K562 (cell line): ENCODE measurements around the gene LPAR5. TPM values are rescaled to one million over a fixed set of nuclear protein-coding genes. Genes with fewer than 3 reads are reported as not detected.

Experiments
- ATAC-seq: fragments of 200-7000 bp; cut with Tn5 transposase; 3 replicates; pipeline ENCODE4 v1.9.1; 2020; ENCODE audit warnings: moderate library complexity
- BruUV-seq: library from RNA; stranded (reverse); fragments of 400-500 nt; replicated peaks from 2 replicates; lab custom pipeline; 2021; lab: Mats Ljungman, UMichigan
- CTCF ChIA-PET: fragments of 300-600 bp; formaldehyde crosslinking; extraction: SDS; loops from one replicate; lab custom pipeline; 2021; ENCODE audit warnings: low intra/inter-chr PET ratio; lab: Yijun Ruan, JAX
- POLR2A ChIA-PET: fragments of 300-600, 350-650 bp; sonication (Branson Sonifier 250); formaldehyde crosslinking; extraction: SDS; loops from one replicate; lab custom pipeline; 2021; ENCODE audit warnings: antibody characterized with exemption, inconsistent platforms; lab: Yijun Ruan, JAX
- DNase-seq, 4 experiments: peaks; one replicate each; pipeline versions ENCODE4 v3.0.0 to v3.0.0-alpha.2; 2011 to 2018; ENCODE audit warnings: low spot score in 3 of 4, mixed read lengths in 3 of 4; ENCODE audit errors: extremely low read depth in 1 of 4
- FAIRE-seq: peaks from 2 replicates; lab custom pipeline; 2011; peaks lifted over from hg19 to GRCh38; lab: Jason Lieb, UNC
- H2AFZ ChIP-seq: 2 replicates; pipeline ENCODE4 v1.6.0; 2011; ENCODE audit warnings: low read depth, low read length, control low read depth, inconsistent platforms
- H3K27ac ChIP-seq: fragments of 200-600 bp; 3 replicates; pipeline ENCODE4 v1.8.0; 2011; ENCODE audit warnings: low read depth, mild to moderate bottlenecking, control low read depth, inconsistent platforms, low read length, moderate library complexity, mixed read lengths; ENCODE audit errors: extremely low read depth
- H3K27me3 ChIP-seq, 2 experiments: fragments of 300-600 bp in 1 of 2; 2 replicates in 1 of 2; 3 replicates in 1 of 2; pipeline versions ENCODE4 v1.6.0 to v1.8.0; 2011; ENCODE audit warnings: inconsistent platforms in 2 of 2, low read length in 2 of 2, mild to moderate bottlenecking in 1 of 2, mixed read lengths in 1 of 2, moderate library complexity in 1 of 2; ENCODE audit not compliant: control insufficient read depth in 2 of 2, insufficient read depth in 2 of 2
- H3K36me3 ChIP-seq: fragments of 300-600 bp; 3 replicates; pipeline ENCODE4 v1.8.0; 2011; ENCODE audit warnings: mild to moderate bottlenecking, low read length, inconsistent platforms; ENCODE audit not compliant: control insufficient read depth, insufficient read depth
- H3K4me1 ChIP-seq, 2 experiments: fragments of 200-600 bp in 1 of 2; replicated peaks in 1 of 2; 2 replicates in 1 of 2; 3 replicates in 1 of 2; pipeline versions ENCODE4 v1.5.1 to v1.8.0; 2011; ENCODE audit warnings: inconsistent platforms in 2 of 2, low read length in 2 of 2, mild to moderate bottlenecking in 1 of 2, mixed read lengths in 1 of 2, moderate library complexity in 1 of 2; ENCODE audit not compliant: control insufficient read depth in 2 of 2, insufficient read depth in 2 of 2
- H3K4me2 ChIP-seq: 2 replicates; pipeline ENCODE4 v1.6.1; 2011; ENCODE audit warnings: low read length, control low read depth, inconsistent platforms, mixed read lengths; ENCODE audit not compliant: insufficient read depth
- H3K4me3 ChIP-seq: fragments of 200-600 bp; sonication (generic), shearing (Covaris generic); 2 replicates; pipeline ENCODE4 v1.5.1; 2016; ENCODE audit warnings: control low read depth, inconsistent platforms
- H3K79me2 ChIP-seq: fragments of 200-600 bp; 3 replicates; pipeline ENCODE4 v1.8.0; 2011; ENCODE audit warnings: low read length, inconsistent platforms; ENCODE audit not compliant: control insufficient read depth, insufficient read depth
- H3K9ac ChIP-seq, 2 experiments: 2 replicates each; pipeline versions ENCODE4 v1.6.0 to v1.6.1; 2011; ENCODE audit warnings: low read depth in 2 of 2, low read length in 2 of 2, control low read depth in 1 of 2, inconsistent platforms in 1 of 2, mild to moderate bottlenecking in 1 of 2, mixed read lengths in 1 of 2; ENCODE audit not compliant: insufficient read depth in 1 of 2
- H3K9me1 ChIP-seq: one replicate; pipeline ENCODE4 v1.6.0; 2011; ENCODE audit warnings: inconsistent platforms, mild to moderate bottlenecking, low read length, moderate library complexity; ENCODE audit not compliant: control insufficient read depth, insufficient read depth
- H3K9me3 ChIP-seq: replicated peaks from 2 replicates; pipeline ENCODE4 v1.5.1; 2011; ENCODE audit warnings: low read depth, low read length, inconsistent platforms; ENCODE audit not compliant: control insufficient read depth, insufficient read depth
- H4K20me1 ChIP-seq: replicated peaks from 2 replicates; pipeline ENCODE4 v1.6.1; 2011; ENCODE audit warnings: low read length, inconsistent platforms, mixed read lengths; ENCODE audit not compliant: control insufficient read depth, insufficient read depth
- ILK ChIP-seq: fragments of 450-650 bp; IDR thresholded peaks from 2 replicates; pipeline ENCODE4 v1.6.1; 2016; ENCODE audit warnings: missing genetic modification characterization, low read depth, mild to moderate bottlenecking, missing compliant biosample characterization, moderate library complexity, borderline replicate concordance
- PHF21A ChIP-seq: fragments of 450-650 bp; IDR thresholded peaks from 2 replicates; pipeline ENCODE4 v1.6.1; 2017; ENCODE audit warnings: low read depth, borderline replicate concordance
- POLR2A ChIP-seq: fragments of 450-650 bp; conservative IDR thresholded peaks from 2 replicates; pipeline ENCODE4 v1.6.1; 2016
- POLR2B ChIP-seq: fragments of 450-650 bp; IDR thresholded peaks from 2 replicates; pipeline ENCODE4 v1.6.1; 2018; ENCODE audit warnings: low read depth; ENCODE audit not compliant: partially characterized antibody
- SUPT5H ChIP-seq: fragments of 450-650 bp; IDR thresholded peaks from 2 replicates; pipeline ENCODE4 v1.6.1; 2016
- ZNF384 ChIP-seq: IDR thresholded peaks from 2 replicates; pipeline ENCODE4 v1.6.1; 2012; ENCODE audit warnings: low read depth, low read length, improper control_type of control experiment
- WGBS: fragments of 100-300 bp; shearing (Covaris generic); methylation state at CpG from one replicate; pipeline ENCODE4 v1.1.6; 2016; ENCODE audit warnings: low coverage, mixed read lengths; ENCODE audit not compliant: insufficient coverage; ENCODE audit errors: missing lambda C conversion rate; 5-methylcytosine and 5-hydroxymethylcytosine counted together
- in situ Hi-C: fragments of 300-500 bp; cut with MboI; formaldehyde crosslinking; loops from 4 replicates; pipeline ENCODE4 v1.15.0; 2018; ENCODE audit warnings: inconsistent platforms, mixed read lengths
- intact Hi-C: fragments of 100-400 bp; cut with micrococcal nuclease; formaldehyde crosslinking; loops from 2 replicates; pipeline ENCODE4 v1.14.2; 2022
- polyA plus RNA-seq, 8 experiments: library from polyadenylated mRNA; depleted of rRNA in 4 of 8; stranded (reverse) in 5 of 8; unstranded in 3 of 8; fragments of >200 nt; fragmentation: Nextera tagmentation in 2 of 8; fragmentation: Illumina TruSeq in 1 of 8; extraction: Ambion mirVana in 2 of 8; extraction: Trizol in 1 of 8; gene quantifications; 2 replicates each; pipeline versions ENCODE4 v1.2.1 to v1.2.3, GENCODE V29; 2011 to 2014; ENCODE audit warnings: inconsistent platforms in 1 of 8, missing spikeins in 1 of 8
- total RNA-seq, 7 experiments: library from RNA; depleted of rRNA in 6 of 7; stranded (reverse); fragments of >200 nt in 6 of 7; fragmentation: Illumina TruSeq in 2 of 7; extraction: Trizol in 2 of 7; gene quantifications; 2 replicates each; pipeline versions ENCODE4 v1.2.1 to v1.2.3, GENCODE V29; 2011 to 2021; ENCODE audit warnings: low replicate concordance in 1 of 7
- TF ChIP-seq, protein P1 (sequence below), 3 experiments: IDR thresholded peaks in 2 of 3; conservative IDR thresholded peaks in 1 of 3; 2 replicates each; pipeline ENCODE4 v1.5.1; 2011 to 2012; ENCODE audit warnings: low read length in 3 of 3, mild to moderate bottlenecking in 3 of 3, control low read depth in 2 of 3, improper control_type of control experiment in 1 of 3, inconsistent platforms in 1 of 3, low read depth in 1 of 3, mixed read lengths in 1 of 3, moderate library complexity in 1 of 3; ENCODE audit not compliant: insufficient read depth in 2 of 3

The LPAR5 gene
- total and polyA plus RNA-seq, 9 of the 15 experiments (the other 6 are each of a cell fraction or from before 2014, with no cell fraction given) = 1.3 to 11.7 (median 3.6) TPM

DNA sequence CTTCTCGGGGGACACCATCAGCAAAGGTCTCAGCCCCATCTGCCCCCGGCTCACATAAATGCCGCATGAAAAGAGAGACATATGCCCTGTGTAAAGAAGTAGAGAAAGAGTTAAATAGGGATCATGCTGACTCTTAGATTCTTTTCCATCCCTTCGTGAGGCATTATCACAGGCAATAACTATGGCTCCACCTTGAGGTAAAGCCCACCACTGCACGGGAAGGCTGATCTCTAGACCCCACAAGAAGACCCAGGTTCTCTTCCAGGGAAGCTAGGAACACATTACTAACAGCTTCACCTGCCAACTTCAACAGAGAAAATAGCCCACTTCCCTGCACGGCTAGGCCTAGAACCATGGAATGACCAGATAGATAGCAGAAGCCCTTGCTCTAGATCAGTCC, 53.6 kb downstream of the LPAR5 start:
- POLR2A ChIA-PET = interaction anchor here (0.6 kb wide), 1 partner anchor 26 kb away, joined by 3 read pairs; the partner anchor contains the start of gene IFFO1
- TF ChIP-seq, protein P1, sequence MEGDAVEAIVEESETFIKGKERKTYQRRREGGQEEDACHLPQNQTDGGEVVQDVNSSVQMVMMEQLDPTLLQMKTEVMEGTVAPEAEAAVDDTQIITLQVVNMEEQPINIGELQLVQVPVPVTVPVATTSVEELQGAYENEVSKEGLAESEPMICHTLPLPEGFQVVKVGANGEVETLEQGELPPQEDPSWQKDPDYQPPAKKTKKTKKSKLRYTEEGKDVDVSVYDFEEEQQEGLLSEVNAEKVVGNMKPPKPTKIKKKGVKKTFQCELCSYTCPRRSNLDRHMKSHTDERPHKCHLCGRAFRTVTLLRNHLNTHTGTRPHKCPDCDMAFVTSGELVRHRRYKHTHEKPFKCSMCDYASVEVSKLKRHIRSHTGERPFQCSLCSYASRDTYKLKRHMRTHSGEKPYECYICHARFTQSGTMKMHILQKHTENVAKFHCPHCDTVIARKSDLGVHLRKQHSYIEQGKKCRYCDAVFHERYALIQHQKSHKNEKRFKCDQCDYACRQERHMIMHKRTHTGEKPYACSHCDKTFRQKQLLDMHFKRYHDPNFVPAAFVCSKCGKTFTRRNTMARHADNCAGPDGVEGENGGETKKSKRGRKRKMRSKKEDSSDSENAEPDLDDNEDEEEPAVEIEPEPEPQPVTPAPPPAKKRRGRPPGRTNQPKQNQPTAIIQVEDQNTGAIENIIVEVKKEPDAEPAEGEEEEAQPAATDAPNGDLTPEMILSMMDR (IDR thresholded peaks at IDR 0.05 in 2 of 3, conservative IDR thresholded peaks at IDR 0.05 in 1 of 3; ENCODE audit: insufficient read depth in 2 of 3, low read depth in 1 of 3, low read length in 3 of 3) = peak; percentile 7 to 27 (median 11); a peak in 2 of 6 replicates
- no peak for TF ChIP-seq PHF21A
- Histone ChIP-seq H3K4me3 (no peak overlapping the region), H3K9me1 (no peaks in the 10 kb centered on the region), H3K79me2 (no peaks in the 10 kb centered on the region), H3K9ac (no peak overlapping the region), H3K4me1 (no peaks in the 10 kb centered on the region), H3K36me3 (peaks cover 83% of the 10 kb centered on the region), H4K20me1 (no peaks in the 10 kb centered on the region; the same call in 1 of the 2 replicates), H2AFZ (no peak overlapping the region), H3K4me2 (no peak overlapping the region), H3K27me3 (no peaks in the 10 kb centered on the region), H3K9me3 (no peaks in the 10 kb centered on the region), H3K27ac (no peak overlapping the region)
- intact Hi-C loops (no loop called here), in situ Hi-C loops (no loop called here)
- DNase-seq (no peak), FAIRE-seq (peak; percentile 23), ATAC-seq (no peak)
- BruUV-seq = no TSS peak
- CTCF ChIA-PET = interaction anchor here (0.6 kb wide), 1 partner anchor 150 kb away, joined by 3 read pairs; no protein-coding TSS in a partner anchor
- 90% methylated on average over 5 of the region's 6 CpGs for WGBS

DNA sequence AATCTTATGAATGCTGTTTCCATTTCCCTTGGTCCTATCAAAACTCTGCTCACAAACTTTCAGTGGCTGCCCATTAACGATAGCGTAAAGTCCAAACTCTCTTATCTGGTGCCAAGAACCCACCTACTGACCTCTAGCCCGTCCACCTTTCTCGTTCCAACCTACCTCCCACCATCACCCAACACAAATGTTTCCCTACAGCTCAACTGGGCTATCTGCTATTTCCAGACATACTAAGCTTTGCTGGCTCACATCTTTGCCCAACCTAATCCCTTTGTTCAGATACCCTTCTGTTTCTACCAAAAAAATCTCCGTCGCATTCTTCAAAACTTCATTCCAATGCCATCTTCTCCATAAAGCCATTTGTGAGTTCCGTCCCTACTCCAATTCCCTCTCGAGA, 60.1 kb downstream of the LPAR5 start:
- Histone ChIP-seq H4K20me1 (no peaks in the 10 kb centered on the region; the same call in 1 of the 2 replicates), H3K9me3 (no peaks in the 10 kb centered on the region), H3K27me3 (no peaks in the 10 kb centered on the region), H3K4me2 (no peak overlapping the region), H3K4me3 (no peak overlapping the region), H3K36me3 (peaks cover 82% of the 10 kb centered on the region), H2AFZ (no peak overlapping the region), H3K27ac (no peak overlapping the region), H3K9me1 (no peaks in the 10 kb centered on the region), H3K79me2 (no peaks in the 10 kb centered on the region), H3K4me1 (no peaks in the 10 kb centered on the region), H3K9ac (no peak overlapping the region)
- FAIRE-seq = no peak
- POLR2A ChIA-PET = interaction anchor here (1.0 kb wide), 1 partner anchor 41 kb away, joined by 3 read pairs; the partner anchor contains the start of gene GAPDH
- ATAC-seq = no peak
- 87% methylated on average over 8 of the region's 8 CpGs for WGBS
- TF ChIP-seq SUPT5H (peak; percentile 41; the same call in 1 of the 2 replicates), POLR2B (peak; percentile 36), POLR2A (peak; percentile 55), ILK (no peak), ZNF384 (no peak)
- CTCF ChIA-PET = no interaction called here
- no TSS peak for BruUV-seq
- in situ Hi-C loops (no loop called here), intact Hi-C loops (no loop called here)
- DNase-seq = no peak
